Erythroblast (primary cell): ENCODE measurements around the gene RCN2.

ENCODE experiments used
- DNase-seq, 2 experiments: peaks; one replicate each; lab custom pipeline; 2025; lab: John Stamatoyannopoulos, UW
- GATA1 ChIP-seq: IDR thresholded peaks from 2 replicates; pipeline ENCODE4 v1.6.1; 2011; ENCODE audit warnings: low read depth, mild to moderate bottlenecking, control low read depth, low read length, moderate library complexity
- POLR2A ChIP-seq: IDR thresholded peaks from 2 replicates; pipeline ENCODE4 v1.6.1; 2011; ENCODE audit warnings: mild to moderate bottlenecking, low read length

Gene RCN2

DNA sequence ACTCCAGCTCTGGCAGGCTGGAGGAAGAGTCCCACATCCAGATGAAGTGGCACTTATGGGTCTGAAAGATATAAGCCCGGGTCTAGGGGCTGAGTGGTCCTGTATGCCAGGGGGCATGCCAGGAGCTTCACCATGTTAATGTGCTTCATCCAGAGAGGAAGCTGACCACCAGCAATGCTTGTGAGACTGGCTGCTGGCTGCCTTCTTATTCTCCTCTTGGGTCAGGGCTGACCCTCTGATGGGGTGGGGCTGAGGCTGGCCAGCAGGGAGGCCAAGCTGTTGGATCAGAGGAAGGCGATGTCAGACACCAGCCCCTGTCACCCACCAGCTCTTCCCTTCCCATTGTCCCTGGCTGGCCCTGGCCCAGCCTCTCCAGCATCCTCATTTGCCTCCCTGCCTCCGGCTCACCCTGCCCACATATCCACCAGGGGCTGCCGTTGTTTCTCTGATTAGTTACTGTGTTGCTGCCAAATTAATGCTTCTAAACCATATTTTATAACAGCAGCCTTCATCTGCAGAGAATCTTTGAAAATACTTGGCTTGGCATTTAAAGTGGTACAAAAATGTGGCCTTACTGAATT lies 43.0 kb downstream of the RCN2 start:
- TF ChIP-seq GATA1, result no peak
- TF ChIP-seq POLR2A, result no peak
- DNase-seq, result no peak

DNA sequence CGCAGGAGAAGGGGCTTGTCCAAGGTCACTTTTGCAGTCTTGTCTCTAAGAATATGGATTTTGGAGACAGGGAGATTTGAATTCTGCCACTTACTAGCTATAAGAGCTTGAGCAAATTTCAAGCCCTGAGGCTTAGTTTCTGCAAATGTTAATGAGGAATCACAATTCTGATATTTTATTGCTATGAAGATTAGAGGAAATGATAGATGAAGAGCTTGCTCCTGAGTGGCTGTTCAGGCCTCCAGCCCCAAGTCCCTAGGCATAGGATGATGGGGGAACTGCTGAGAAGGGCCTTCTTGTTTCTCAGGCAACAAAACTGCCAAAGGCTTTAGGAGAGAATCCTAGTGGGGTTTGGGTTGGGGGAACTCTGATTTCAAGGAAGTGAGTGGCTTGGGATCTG lies 44.6 kb downstream of the RCN2 start:
- TF ChIP-seq GATA1 (no peak), POLR2A (no peak)
- no peak for DNase-seq

DNA sequence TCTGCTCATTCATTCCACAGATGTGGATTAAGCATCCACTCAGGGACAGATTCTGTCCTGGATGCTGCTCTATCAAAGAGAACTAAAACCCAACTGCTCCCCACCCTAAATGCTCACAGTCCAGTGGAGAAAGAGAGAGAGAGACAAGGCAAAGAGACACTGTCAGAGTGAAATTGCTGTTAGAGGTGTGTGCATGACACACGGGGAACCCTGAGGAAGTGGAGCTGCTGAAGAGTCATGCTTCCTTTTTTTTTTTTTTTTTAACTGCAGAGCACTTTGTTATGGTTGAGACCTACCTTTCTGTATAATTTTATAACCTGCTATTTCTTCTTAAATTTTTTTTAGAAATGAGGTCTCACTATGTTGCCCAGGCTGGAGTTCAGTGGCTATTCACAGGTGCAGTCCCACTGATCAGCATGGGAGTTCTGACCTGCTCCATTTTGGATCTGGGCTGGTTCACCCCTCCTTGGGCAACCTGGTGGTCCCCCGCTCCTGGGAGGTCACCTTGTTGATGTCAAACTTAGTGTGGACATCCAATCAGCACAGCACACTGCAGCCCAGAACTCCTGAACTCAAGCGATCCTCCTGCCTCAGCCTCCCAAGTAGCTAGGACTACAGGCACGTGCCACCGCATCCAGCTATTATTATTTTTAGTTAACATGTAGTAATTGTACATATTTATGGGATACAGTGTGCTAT lies 45.2 kb downstream of the RCN2 start:
- no peak for TF ChIP-seq GATA1
- TF ChIP-seq POLR2A, result no peak
- DNase-seq, result no peak

DNA sequence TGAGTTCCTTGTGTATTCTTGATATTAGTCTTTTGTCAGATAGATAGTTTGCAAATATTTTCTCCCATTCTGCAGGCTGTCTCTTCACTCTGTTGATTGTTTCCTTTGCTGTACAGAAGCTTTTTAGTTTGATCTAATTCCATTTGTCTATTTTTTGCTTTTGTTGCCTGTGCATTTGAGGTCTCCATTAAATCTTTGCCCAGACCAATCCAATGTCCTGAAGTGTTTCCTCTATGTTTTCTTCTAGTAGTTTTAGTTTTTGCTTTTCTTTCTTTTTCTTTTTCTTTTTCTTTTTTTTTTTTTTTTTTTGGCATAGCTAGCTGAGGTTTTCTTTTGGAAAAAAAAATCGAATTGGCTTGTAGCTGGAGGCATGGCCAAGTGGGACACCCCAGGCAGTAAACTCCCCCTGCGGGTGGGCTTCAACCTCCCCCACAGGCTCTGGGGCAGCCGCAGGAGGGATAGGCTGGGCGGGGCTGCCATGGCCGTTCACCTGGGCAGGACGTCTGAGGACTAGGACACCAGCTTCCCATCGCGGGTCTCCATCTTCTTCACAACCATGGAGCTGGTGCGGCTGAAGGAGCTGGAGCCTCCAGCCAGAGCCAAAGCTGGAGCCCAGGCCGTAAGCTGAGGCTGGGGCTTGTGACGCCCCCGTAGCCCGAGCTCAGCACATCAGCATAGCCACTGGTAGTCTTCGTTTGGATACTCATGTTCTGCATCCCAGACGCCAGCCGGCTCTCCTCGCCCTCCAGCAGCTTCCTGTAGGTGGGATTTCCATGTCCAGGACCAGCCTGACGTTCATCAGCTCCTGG lies 47.2 kb downstream of the RCN2 start:
- DNase-seq, result no peak
- TF ChIP-seq GATA1 (no peak), POLR2A (no peak)

DNA sequence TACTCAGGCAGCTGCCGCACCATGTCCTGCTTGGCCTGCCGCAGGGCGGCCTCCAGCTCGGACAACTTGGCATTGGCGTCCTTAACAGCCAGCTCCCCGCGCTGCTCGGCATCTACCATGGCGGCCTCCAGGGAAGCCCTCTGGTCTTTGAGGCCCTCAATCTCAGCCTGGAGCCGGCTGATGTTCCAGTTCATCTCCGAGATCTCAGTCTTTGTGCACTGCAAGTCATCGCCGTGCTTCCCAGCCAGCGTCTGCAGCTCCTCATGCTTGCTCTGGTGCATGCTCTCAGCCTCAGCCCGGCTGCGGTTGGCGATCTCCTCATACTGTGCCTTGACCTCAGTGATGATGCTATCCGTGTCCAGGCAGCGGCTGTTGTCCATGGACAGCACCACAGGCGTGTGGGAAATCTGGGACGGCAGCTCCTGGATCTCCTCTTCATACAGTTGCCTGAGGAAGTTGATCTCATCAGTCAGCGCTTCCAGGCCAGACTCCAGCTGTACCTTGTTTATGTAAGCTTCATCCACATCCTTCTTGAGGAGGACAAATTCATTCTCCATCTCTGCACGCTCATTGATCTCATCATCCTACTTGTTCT lies 47.9 kb downstream of the RCN2 start:
- DNase-seq, result no peak
- TF ChIP-seq POLR2A (no peak), GATA1 (no peak)

DNA sequence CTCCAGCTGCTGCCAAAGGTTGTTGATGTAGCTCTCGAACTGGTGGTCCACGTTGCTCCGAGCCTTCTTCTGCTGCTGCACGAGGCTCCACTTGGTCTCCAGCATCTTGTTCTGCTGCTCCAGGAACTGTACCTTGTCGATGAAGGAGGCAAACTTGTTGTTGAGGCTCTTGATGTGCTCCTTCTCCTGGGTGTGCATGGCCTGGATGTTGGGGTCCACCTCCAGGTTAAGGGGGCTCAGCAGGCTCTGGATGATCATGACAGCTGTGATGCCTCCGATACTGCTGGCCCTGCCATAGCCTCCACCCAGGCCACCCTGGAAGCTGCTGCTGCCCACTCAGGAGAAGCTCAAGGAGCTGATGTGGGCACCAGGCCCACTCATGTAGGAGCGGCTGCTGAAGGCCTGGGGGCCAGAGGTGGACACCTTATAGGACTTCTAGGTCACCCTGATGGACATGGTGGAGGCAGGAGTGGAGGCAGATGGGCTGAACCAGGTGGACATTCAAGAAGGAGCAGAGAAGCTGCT lies 48.5 kb downstream of the RCN2 start:
- DNase-seq, result no peak
- TF ChIP-seq GATA1, result no peak
- no peak for TF ChIP-seq POLR2A

DNA sequence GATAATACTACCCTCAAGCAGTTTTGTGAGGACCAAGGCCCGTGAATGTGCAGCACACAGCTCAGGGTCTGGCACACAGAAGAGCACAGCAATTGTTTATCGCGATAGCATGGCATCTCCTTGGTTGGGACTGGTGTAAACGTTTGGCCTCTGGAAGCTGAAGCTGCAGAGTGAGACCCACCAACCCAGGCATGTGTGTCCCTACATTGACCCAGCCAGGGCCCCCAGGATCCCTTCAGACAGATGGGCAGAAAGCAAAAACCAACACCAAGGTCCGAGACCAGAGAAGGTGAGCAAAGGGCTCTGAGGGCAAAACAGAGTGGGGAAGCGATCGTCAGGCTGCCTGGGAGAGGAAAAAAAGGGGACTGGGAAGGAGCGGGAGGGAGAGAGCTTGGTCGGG lies 50.8 kb downstream of the RCN2 start:
- no peak for TF ChIP-seq POLR2A
- TF ChIP-seq GATA1, result no peak
- no peak for DNase-seq

DNA sequence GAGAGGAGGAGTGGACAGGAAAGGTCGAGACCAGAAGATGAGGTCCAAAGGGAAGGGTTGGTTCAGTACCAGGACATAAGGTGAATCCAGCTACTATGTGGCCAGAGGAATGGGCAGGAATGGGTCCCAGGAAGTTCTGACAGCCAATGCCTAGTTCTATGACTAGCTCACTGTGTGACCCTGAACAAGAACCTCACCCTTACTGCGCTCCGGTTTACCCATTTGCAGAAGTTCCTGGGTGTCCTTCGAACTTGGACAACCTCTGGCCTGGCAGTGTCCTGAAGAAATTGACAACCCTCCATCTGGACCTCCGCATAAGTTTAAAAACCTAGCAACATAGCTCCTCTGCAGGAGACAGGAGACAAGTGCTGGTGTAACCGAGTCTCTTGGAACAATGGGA lies 51.2 kb downstream of the RCN2 start:
- no peak for DNase-seq
- no peak for TF ChIP-seq POLR2A
- TF ChIP-seq GATA1, result no peak

DNA sequence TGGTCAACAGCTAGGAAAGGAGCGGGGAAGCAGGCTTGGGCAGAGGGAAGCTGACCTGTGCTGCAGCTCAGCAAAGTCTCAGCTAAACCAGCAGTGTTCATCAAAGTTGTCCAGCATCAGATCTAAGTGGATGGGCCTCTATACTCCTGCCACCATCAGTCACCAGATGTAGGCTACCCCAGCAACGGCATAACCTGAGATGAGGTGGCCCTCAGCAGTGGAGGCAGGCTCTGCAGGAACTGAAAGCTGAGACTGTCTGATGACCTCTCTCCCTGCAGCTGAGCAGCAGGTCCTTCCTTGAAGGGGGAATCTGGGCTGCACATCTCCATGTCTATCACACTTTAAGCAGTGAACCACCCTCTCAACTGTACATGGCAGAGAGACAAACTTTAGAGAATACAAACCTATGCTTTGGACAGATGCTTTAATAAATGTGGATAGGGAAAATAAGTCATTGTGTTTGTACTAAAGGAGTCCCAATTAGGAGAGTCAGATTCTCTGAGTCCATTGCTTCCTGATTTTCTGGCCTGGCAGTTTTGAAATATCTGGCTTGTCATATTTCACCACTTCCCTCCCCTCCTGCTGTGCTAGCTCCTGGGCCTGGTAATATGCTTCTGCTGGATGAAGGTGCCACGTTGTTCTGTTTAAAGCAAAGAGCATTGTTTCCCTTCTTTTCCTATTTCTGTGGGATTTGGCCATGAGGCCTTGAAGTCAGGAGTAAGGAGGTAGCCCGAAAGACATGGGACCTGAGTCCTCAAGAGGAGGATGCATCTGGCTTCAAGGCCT lies 52.2 kb downstream of the RCN2 start:
- no peak for TF ChIP-seq POLR2A
- no peak for TF ChIP-seq GATA1
- DNase-seq, result no peak

DNA sequence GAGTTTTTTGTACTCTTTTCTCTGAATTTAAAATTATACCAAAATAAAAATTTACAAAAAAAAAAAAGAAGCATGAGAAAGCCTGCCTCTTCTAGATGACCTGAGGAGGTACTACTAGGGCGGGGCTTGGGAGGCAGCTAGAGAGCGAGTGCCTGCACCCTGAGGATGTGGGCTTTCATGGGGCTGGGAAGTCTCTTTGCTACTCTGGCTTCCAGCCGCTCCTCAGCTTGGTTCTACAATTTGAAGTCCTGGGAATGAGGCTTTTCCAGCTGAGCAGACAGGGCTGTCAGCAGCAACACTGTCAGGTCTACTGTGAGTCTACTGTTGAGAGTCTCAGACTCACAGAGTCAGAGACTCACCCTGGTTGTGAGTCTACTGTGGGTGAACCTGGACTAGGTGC lies 55.2 kb downstream of the RCN2 start:
- TF ChIP-seq POLR2A (no peak), GATA1 (no peak)
- no peak for DNase-seq

DNA sequence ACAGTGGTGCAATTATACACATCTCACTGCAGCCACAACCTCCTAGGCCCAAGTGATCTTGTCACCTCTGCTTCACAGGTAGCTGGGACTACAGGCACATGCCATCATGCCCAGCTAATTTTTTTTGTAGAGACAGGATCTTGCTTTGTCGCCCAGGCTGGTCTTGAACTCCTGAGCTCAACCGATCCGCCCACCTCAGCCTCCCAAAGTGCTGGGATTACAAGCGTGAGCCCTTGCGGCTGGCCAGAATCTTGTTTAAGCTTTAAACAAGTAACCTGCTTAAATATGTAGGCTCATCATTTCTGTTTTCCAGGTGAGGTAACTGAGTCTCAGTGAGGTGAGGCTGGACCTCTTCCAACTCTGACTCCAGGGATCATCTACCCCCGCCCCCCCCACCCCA lies 55.7 kb downstream of the RCN2 start:
- TF ChIP-seq POLR2A (no peak), GATA1 (no peak)
- no peak for DNase-seq

DNA sequence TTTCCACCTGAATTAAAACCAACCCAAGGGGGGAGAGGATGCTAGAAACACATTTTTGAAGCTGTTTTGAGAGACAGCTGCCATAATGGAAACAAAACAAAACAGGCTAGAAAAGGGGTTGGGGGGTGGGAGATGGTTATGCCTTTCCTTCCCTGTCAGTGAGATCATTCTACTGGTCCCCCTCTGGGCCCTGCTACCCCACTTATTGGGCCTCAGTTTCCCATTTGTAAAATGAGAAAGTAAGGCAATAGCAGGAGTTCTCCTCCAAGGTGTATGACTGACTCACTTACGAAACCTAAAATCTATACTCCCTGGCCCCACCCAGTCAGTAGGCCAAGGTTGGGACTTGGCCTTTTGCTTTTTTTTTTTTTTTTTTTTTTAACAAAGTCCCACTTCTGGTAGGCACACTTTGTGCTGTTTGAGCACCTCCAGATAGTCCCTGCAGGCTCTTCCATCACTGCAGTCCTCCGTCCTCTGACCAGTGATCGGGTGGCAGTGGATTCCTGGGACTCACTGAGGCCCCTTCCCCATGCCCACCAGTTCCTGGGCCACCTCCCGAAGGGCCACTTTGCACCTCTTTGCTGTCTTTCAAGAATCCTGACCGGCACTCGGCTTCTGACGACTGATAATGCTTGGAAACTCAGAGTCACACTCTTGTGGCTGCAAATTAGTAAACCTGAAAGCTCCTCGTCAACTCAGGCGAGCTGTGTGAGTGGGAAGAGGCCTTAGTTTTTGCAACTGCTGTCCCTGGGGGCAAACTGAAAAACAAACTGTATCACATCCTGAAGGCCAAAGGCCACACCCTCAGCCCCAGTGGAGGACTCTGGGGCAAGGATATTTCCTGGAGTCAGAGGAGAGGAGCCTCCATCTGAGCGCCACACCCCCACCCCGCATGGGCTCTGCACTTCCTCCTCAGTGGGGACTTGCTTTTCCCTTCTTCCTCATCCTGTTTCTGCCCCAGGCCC lies 56.6 kb downstream of the RCN2 start:
- no peak for DNase-seq
- TF ChIP-seq GATA1 (no peak), POLR2A (no peak)
